Peyer's patch (tissue), 4 donors: ENCODE measurements around the gene SMAP1. TPM values are rescaled to one million over a fixed set of nuclear protein-coding genes. Genes with fewer than 3 reads are reported as not detected.

Experiments
- DNase-seq, 3 donors: peaks; one replicate each; pipeline ENCODE4 v3.0.0-alpha.2; 2017 to 2019
- H3K27ac ChIP-seq, 4 donors: fragments of 200-600 bp; sonication (generic); one replicate each; pipeline ENCODE4 v1.5.1; 2016 to 2019
- H3K27me3 ChIP-seq, 2 donors: fragments of 200-600 bp; sonication (generic); one replicate each; pipeline ENCODE4 v1.5.1; 2019
- H3K36me3 ChIP-seq, 3 donors: fragments of 200-600 bp; sonication (generic); one replicate each; pipeline ENCODE4 v1.5.1; 2016 to 2019
- H3K4me1 ChIP-seq, 4 donors: fragments of 200-600 bp; sonication (generic); one replicate each; pipeline ENCODE4 v1.5.1; 2016 to 2019
- H3K4me3 ChIP-seq, 4 donors: fragments of 200-600 bp; sonication (generic); 1 replicate in 3 of 4; 2 replicates in 1 of 4; pipeline ENCODE4 v1.5.1; 2016 to 2019; ENCODE audit warnings: mild to moderate bottlenecking in 1 of 4
- H3K9me3 ChIP-seq, 4 donors: fragments of 200-600 bp; sonication (generic); one replicate each; pipeline ENCODE4 v1.5.1; 2016 to 2019; ENCODE audit warnings: mild to moderate bottlenecking in 1 of 4
- CTCF ChIP-seq, 6 experiments: fragments of 450-650 bp in 4 of 6; fragments of 200-600 bp in 2 of 6; sonication (generic) in 1 of 6; IDR thresholded peaks; one replicate each; pipeline ENCODE4 v1.5.1; 2017 to 2019; ENCODE audit warnings: antibody characterized with exemption in 6 of 6, mild to moderate bottlenecking in 3 of 6, moderate library complexity in 1 of 6
- POLR2A ChIP-seq, 2 donors: fragments of 450-650 bp; IDR thresholded peaks; one replicate each; pipeline ENCODE4 v1.5.1; 2017; ENCODE audit warnings: antibody characterized with exemption in 2 of 2, mild to moderate bottlenecking in 2 of 2, moderate library complexity in 2 of 2
- total RNA-seq, 4 donors: library from RNA; depleted of rRNA; stranded (reverse); fragments of >200 nt; gene quantifications; one replicate each; pipeline ENCODE4 v1.1.0, GENCODE V29; 2016

Gene SMAP1
- total RNA-seq, 4 donors from 2014 or later, result 23.1 to 48.9 (median 42.1) TPM

- TF ChIP-seq POLR2A (IDR thresholded peaks at IDR 0.05) (no peak), CTCF (IDR thresholded peaks at IDR 0.05) (no peak)
- Histone ChIP-seq H3K9me3 (no peaks in the 10 kb centered on the region), H3K27me3 (no peaks in the 10 kb centered on the region), H3K36me3 (no peaks in the 10 kb centered on the region), H3K27ac (no peak overlapping the region), H3K4me1 (no peaks in the 10 kb centered on the region), H3K4me3 (no peak overlapping the region)
- DNase-seq, result no peak
Measured at GRCh38 chr6:70819646-70820045, 152.0 kb downstream of the SMAP1 start.

DNA sequence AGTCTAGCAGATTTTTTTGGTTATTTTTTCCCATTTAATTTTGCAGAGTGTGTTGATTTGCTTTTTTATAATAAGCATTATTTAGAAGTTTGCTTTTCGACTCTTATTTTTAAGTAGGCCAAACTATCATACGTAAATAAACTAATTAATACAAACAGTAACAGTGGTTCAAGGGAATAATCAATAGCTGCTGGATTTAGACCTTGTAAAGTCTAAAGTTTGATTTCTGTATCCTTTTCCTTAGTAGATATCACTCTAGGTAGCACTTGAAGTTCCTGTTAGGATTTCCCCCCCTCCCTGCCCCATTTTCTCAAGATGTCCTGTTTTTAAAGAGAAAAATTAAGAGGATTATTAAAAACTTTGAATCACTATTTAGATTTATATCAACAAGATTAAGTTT lies 153.1 kb downstream of the SMAP1 start:
- Histone ChIP-seq H3K4me3 (no peak overlapping the region), H3K9me3 (no peaks in the 10 kb centered on the region), H3K4me1 (no peaks in the 10 kb centered on the region), H3K27me3 (no peaks in the 10 kb centered on the region), H3K27ac (no peak overlapping the region), H3K36me3 (no peaks in the 10 kb centered on the region)
- TF ChIP-seq POLR2A (IDR thresholded peaks at IDR 0.05), result no peak
- no peak for TF ChIP-seq CTCF (IDR thresholded peaks at IDR 0.05)
- no peak for DNase-seq

- H3K36me3 ChIP-seq, result no peaks in the 10 kb centered on the region
- TF ChIP-seq CTCF (IDR thresholded peaks at IDR 0.05), result no peak
- no peak for TF ChIP-seq POLR2A (IDR thresholded peaks at IDR 0.05)
- no peaks in the 10 kb centered on the region for H3K9me3 ChIP-seq
- no peaks in the 10 kb centered on the region for H3K27me3 ChIP-seq
- no peak overlapping the region for H3K27ac ChIP-seq
- H3K4me3 ChIP-seq, result no peak overlapping the region
- no peak for DNase-seq
- H3K4me1 ChIP-seq, result no peaks in the 10 kb centered on the region
Measured at GRCh38 chr6:70821751-70822150, 154.1 kb downstream of the SMAP1 start.

DNA sequence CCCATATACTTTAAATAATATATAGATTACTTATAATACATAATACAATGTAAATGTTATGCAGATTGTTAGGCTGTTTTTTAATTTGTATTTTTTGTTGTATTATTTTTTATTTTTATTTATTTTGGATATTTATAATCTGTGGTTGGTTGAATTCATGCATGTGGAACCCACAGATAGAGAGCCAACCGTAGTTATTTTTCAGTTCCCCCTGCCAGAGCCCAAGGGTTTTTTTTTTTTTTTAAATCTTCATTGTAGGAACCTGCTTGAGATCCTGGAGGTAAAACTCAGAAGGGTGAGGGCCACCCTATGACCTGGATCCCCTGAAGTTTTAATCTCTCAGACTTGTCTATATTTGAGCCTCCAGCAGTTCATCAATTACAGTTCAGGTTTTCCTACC lies 156.0 kb downstream of the SMAP1 start:
- H3K4me1 ChIP-seq, result no peaks in the 10 kb centered on the region
- no peaks in the 10 kb centered on the region for H3K36me3 ChIP-seq
- H3K27me3 ChIP-seq, result no peaks in the 10 kb centered on the region
- no peak overlapping the region for H3K4me3 ChIP-seq
- no peak for DNase-seq
- no peaks in the 10 kb centered on the region for H3K9me3 ChIP-seq
- H3K27ac ChIP-seq, result no peak overlapping the region
- TF ChIP-seq CTCF (IDR thresholded peaks at IDR 0.05) (no peak), POLR2A (IDR thresholded peaks at IDR 0.05) (no peak)

GRCh38 chr6:70831427-70831826 lies 163.7 kb downstream of the SMAP1 start:
- TF ChIP-seq CTCF (IDR thresholded peaks at IDR 0.05) (no peak), POLR2A (IDR thresholded peaks at IDR 0.05) (no peak)
- DNase-seq, result no peak
- H3K27ac ChIP-seq, result no peak overlapping the region
- no peaks in the 10 kb centered on the region for H3K9me3 ChIP-seq
- H3K4me1 ChIP-seq, result no peaks in the 10 kb centered on the region
- no peaks in the 10 kb centered on the region for H3K36me3 ChIP-seq
- H3K27me3 ChIP-seq, result no peaks in the 10 kb centered on the region
- no peak overlapping the region for H3K4me3 ChIP-seq

GRCh38 chr6:70834520-70834919 lies 166.8 kb downstream of the SMAP1 start:
- DNase-seq, result no peak
- Histone ChIP-seq H3K27ac (no peak overlapping the region), H3K36me3 (peaks cover 0 to 10% (median 0%) of the 10 kb centered on the region in 3 donors), H3K9me3 (no peaks in the 10 kb centered on the region), H3K4me1 (no peaks in the 10 kb centered on the region), H3K4me3 (no peak overlapping the region), H3K27me3 (no peaks in the 10 kb centered on the region)
- no peak for TF ChIP-seq CTCF (IDR thresholded peaks at IDR 0.05)
- no peak for TF ChIP-seq POLR2A (IDR thresholded peaks at IDR 0.05)
